ENCODE results near the gene RDM1.
"Not testable (repeated sequence)": the region's sequence is repeated elsewhere in the genome, so short reads cannot be mapped to it uniquely, and the experiment has no call there.

Gene RDM1

DNA sequence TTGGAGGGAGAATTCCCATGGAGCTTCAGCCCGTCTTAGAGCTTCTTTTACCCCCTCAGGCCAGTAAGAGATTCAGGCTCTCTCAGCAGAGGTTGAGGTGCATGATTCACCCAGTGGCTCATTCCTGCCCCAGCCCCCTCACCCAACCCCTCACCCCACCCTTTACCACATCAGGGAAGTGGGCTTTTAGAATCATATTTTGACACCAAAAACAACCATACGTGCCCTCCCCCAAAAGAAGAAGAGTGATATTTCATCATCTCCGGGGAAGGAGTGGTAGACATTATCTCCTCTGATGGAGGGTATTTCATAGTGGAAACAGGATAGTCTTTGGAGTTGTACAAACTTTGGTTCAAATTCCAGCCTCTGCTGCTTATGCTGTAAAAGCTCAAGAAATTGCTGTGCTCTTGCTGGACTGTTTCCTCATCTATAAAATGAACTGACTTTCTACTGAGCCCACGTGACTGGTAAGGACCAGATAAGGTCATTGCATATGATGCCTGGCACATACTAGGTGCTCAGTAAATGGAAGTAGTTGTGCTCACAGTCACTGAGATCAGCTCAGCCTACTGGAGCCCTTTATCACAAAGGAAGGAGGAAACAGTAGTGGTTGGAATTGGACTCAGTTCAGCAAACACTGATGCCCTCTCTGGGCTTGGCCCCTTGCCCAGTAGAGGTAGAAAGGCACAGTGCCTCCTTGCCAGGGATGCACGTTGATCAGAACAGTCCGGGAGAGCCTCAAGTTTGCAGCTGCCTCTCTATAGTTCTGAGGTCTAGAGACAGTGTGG lies 32.1 kb downstream of the RDM1 start:
- H3K4me1 ChIP-seq (ENCODE audit: insufficient read depth, low read length): no peaks in the 10 kb centered on the region
- H3K36me3 ChIP-seq (ENCODE audit: insufficient read depth, low read length): no peaks in the 10 kb centered on the region
- no peak overlapping the region for H3K9ac ChIP-seq (ENCODE audit: low read depth, low read length)
- H3K9me3 ChIP-seq (ENCODE audit: control insufficient read depth, insufficient read depth, low read length): no peaks in the 10 kb centered on the region

DNA sequence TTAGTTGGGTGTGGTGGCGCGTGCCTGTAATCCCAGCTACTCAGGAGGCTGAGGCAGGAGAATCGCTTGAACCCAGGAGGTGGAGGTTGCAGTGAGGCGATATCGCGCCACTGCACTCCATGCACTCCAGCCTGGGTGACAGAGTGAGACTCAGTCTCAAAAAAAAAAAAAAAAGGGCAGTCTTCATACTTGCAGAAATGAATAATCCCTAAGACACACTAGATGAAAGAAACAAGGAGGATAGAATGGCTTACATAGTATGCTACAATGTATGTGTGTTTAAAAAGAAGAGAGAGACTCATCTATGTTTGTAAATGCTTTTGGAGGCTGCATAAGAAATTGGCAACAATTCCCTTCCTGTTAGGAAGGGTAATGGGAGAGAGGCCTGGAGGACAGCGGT lies 32.8 kb downstream of the RDM1 start:
- not testable (repeated sequence) for H3K9me3 ChIP-seq (ENCODE audit: control insufficient read depth, insufficient read depth, low read length); H3K4me1 ChIP-seq (ENCODE audit: insufficient read depth, low read length); H3K36me3 ChIP-seq (ENCODE audit: insufficient read depth, low read length); H3K9ac ChIP-seq (ENCODE audit: low read depth, low read length)

DNA sequence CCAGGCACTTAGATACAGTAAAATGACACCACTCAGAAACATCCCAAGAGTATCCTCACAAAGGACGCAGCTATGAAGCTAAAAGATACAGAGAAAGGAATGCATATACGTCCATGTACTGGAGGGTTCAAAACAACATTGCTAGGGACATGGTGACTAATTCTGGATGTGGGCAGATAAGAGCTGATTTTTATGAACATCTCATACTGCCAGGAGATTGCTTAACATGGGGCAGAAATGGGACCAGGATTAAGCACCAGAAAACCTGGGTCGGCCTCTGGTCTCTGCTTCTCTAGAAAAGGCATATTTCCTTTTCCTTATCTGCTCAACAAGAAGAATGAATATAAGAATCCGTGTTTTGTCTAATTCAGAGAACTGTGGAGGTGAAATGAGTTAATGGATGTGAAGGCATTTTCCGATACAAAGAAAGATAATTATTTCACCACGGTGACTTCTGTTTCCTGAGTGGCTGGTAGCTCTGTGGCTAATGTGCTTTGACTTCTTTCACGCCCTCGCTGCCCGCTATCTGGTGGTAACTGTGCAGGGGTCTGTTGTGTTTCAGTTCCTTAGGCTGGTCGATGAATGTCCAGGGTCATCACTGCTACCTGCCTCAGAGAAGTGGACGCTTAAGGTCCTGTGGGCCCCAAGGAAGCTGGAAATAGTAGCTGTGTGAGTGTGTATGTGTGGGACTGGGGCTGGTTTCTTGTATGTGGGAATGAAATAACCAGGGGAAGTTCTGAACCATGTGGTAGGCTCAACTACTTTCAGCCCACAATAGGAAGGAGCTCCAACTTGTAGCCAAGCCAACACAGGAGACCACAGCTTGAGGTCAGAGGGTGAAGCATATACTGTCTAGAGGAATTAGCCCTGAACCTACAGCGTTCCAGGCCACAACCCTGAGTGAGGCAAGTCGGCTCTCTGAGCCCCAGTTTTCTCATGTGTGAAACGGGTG lies 34.7 kb downstream of the RDM1 start:
- no peaks in the 10 kb centered on the region for H3K9me3 ChIP-seq (ENCODE audit: control insufficient read depth, insufficient read depth, low read length)
- peaks cover 7% of the 10 kb centered on the region; the same call in 1 of the 2 replicates for H3K4me1 ChIP-seq (ENCODE audit: insufficient read depth, low read length)

DNA sequence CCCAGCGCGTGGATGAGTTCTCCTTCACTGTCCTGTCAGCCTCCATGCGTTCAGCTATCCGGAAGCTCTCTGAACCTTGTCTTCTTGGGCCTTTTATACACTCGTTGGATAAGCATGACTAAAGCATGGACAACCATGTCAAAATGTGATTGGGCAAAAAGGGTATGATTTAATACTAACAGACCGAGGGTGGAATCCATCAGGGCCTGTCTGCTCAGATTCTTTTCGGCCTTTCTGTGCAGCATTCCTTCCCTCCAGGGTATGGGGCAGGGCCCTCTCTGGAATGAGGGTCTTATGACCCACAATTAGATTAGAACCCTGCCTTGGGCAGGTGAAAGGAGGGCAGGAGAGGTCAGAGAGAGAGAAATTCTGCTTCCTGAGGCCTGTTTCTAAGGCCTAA lies 36.4 kb downstream of the RDM1 start:
- H3K4me1 ChIP-seq (ENCODE audit: insufficient read depth, low read length): peaks cover 16% of the 10 kb centered on the region
- H3K9me3 ChIP-seq (ENCODE audit: control insufficient read depth, insufficient read depth, low read length): no peaks in the 10 kb centered on the region; the same call in 1 of the 2 replicates
- H3K36me3 ChIP-seq (ENCODE audit: insufficient read depth, low read length): no peaks in the 10 kb centered on the region

More for the DNA sequence above, 34.7 kb downstream of the RDM1 start:
- Histone ChIP-seq H3K36me3 (ENCODE audit: insufficient read depth, low read length) (no peaks in the 10 kb centered on the region), H3K9ac (ENCODE audit: low read depth, low read length) (no peak overlapping the region)

DNA sequence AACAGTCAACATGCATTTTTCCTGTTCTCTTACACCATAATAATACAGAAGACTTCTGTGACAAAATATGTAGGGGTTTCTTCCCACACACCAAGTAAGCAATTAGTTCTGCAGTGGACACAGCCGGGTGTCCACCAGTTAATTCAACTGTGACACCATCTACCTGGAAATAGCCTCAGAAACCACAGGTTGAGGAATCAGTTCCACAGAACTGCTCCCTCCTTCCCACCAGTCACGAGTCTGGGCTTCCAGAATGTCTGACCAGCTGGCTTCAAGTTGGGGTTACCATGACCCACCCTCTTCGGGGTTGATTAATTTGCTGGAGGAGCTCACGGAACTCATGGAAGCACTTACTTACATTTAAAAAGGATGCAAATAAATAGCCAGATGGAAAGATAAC lies 36.8 kb downstream of the RDM1 start:
- Histone ChIP-seq H3K9me3 (ENCODE audit: control insufficient read depth, insufficient read depth, low read length) (no peaks in the 10 kb centered on the region; the same call in 1 of the 2 replicates), H3K9ac (ENCODE audit: low read depth, low read length) (no peak overlapping the region), H3K36me3 (ENCODE audit: insufficient read depth, low read length) (no peaks in the 10 kb centered on the region), H3K4me1 (ENCODE audit: insufficient read depth, low read length) (peaks cover 16% of the 10 kb centered on the region)

More for the DNA sequence above, 36.4 kb downstream of the RDM1 start:
- no peak overlapping the region for H3K9ac ChIP-seq (ENCODE audit: low read depth, low read length)

DNA sequence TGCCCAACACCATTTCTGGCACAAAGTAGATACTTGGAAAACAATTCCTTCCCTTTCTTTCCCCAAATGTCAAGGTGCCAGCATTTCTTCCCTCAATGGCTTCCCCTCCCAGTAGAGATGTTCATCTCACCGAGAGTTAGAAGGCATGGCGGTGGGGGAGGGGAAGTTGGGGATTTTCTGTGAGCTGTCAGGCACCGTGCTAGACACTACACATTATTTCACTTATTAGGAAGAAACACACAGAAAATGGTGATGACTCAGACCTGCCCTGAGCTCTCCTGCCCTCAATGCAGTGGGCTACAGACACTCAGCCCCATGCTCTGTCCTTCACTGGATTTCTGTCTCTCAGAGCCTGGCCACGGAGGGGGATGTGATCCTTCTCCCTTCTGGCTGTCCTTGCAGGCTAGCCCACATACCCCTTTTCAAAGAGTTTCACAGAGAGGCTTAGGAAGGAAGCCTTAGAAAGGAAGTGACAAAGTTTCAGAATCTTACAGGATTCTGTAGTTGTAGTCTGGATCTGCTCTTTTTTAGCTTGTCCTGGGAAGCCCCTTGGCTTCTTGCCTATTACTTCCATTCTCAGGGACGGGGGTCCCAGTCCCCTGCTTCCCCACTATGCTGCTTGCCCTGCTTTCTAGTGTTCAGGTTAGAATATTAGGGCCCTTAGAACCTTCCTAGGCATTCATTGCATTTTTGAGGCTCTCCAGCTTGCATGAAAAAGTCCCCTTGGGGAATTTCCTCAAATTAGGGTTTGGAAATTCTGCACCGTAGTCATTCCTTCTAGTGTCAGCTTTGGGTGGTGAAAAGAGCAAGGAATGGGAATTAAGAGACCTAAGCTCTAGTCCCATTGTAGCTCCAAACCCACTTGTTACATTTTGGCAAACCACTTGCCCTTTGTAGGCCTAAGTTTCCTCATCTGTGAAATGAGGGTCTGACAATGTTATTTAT lies 38.2 kb downstream of the RDM1 start:
- Histone ChIP-seq H3K36me3 (ENCODE audit: insufficient read depth, low read length) (no peaks in the 10 kb centered on the region), H3K4me1 (ENCODE audit: insufficient read depth, low read length) (peaks cover 16% of the 10 kb centered on the region), H3K9ac (ENCODE audit: low read depth, low read length) (no peak overlapping the region)

DNA sequence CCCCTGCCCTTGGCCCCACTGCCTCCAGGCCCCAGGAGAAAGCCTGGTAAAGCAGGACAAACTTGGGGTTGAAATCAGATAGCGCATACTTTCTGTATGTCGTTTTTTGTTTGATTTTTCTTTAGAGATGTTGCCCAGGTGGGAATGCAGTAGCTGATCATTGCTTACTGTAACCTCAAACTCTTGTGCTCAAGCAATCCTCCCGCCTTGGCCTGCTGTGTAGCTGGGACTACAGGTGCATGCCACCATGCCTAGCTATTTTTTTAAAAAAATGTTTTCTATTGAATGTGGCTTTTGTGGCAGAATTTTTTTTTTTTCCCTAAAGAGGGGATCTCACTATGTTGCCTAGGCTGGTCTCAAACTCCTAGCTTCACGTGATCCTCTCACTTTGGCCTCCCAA lies 39.3 kb downstream of the RDM1 start:
- Histone ChIP-seq H3K36me3 (ENCODE audit: insufficient read depth, low read length) (no peaks in the 10 kb centered on the region), H3K4me1 (ENCODE audit: insufficient read depth, low read length) (peaks cover 16% of the 10 kb centered on the region), H3K9me3 (ENCODE audit: control insufficient read depth, insufficient read depth, low read length) (no peaks in the 10 kb centered on the region; the same call in 1 of the 2 replicates), H3K9ac (ENCODE audit: low read depth, low read length) (no peak overlapping the region)

More for the DNA sequence above, 38.2 kb downstream of the RDM1 start:
- no peaks in the 10 kb centered on the region; the same call in 1 of the 2 replicates for H3K9me3 ChIP-seq (ENCODE audit: control insufficient read depth, insufficient read depth, low read length)

DNA sequence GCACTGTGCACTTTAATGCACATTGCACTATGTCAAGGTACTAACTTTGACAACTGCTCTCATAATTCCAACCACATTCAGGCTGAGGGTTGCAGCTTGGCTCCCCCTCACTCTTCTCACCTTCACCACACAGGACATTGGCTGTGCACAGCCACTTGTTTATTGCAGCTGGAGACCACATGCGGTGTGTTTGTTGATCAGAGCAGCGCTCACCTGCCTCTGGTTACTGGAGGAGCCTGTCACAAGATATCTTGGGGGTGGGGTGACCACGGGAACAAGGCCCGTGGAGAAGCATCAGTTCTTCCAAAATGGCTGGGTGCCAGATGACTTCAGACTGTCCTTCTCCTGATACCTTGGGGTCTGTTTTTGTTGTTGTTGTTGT lies 39.8 kb downstream of the RDM1 start:
- no peak overlapping the region for H3K9ac ChIP-seq (ENCODE audit: low read depth, low read length)
- H3K4me1 ChIP-seq (ENCODE audit: insufficient read depth, low read length): peaks cover 16% of the 10 kb centered on the region
- H3K36me3 ChIP-seq (ENCODE audit: insufficient read depth, low read length): no peaks in the 10 kb centered on the region
- no peaks in the 10 kb centered on the region; the same call in 1 of the 2 replicates for H3K9me3 ChIP-seq (ENCODE audit: control insufficient read depth, insufficient read depth, low read length)

DNA sequence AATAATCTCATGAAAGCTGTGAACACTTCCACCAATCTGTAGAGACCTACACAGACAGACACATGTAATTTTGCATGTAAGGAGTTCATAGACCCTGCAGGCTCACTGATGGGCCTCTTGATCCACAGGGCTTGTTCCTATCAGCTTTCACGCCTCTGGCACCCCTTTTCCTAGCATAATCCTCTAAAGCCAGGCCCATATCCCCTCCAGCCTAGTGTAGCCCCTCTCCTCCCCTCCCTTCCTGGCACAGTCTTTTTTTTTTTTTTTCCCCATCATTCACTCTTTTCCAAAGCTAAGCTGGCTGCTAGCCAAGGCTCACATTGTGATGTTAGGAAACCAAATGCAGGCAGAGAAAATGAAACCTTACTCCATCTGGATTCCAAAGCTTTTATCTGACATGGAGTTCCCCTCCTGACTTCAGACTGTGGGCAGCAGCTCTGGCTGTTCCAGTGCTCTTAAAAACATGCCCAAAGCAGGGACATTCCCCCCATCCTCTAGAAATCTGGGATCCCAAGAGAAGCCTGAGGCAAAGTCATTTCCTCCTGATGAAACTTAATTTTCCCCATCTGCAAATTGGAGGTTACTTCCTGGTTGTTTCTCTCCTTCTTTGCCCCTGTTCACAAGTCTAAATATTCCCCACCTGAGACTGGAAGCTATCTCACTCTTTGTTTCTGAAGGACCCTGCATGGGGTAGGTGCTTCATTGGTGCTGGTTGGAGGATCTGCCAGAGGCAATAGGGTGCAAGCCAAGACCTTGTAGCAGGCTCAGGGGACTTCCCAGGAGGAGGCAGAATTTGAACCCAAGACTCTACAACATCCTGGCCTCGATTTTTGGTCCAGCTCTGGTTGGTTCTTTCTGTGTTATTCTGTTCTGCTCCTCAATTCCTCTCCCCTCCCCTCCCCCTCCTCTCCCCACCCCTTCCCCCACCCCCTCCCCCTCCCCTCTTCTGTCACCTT lies 40.5 kb downstream of the RDM1 start:
- H3K36me3 ChIP-seq (ENCODE audit: insufficient read depth, low read length): no peaks in the 10 kb centered on the region
- H3K4me1 ChIP-seq (ENCODE audit: insufficient read depth, low read length): peaks cover 16% of the 10 kb centered on the region
- no peak overlapping the region for H3K9ac ChIP-seq (ENCODE audit: low read depth, low read length)
- H3K9me3 ChIP-seq (ENCODE audit: control insufficient read depth, insufficient read depth, low read length): no peaks in the 10 kb centered on the region; the same call in 1 of the 2 replicates

DNA sequence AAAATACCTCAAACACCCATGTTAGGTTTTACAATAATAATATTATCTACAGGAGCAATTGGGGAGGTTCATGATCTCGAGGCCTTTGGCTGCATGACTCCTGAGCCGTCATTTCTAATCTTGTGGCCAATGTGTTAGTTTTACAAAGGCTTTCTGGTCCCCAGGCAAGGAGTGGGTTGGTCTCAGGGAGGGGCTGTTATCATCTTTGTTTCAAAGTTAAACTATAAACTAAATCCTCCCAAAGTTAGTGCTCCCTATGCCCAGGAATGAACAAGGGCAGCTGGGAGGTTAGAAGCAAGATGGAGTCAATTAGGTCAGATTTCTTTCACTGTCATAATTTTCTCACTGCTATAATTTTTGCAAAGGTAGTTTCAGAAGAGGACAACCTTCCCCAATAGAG lies 41.3 kb downstream of the RDM1 start:
- no peaks in the 10 kb centered on the region for H3K36me3 ChIP-seq (ENCODE audit: insufficient read depth, low read length)
- H3K4me1 ChIP-seq (ENCODE audit: insufficient read depth, low read length): peaks cover 16% of the 10 kb centered on the region
- H3K9ac ChIP-seq (ENCODE audit: low read depth, low read length): no peak overlapping the region
- H3K9me3 ChIP-seq (ENCODE audit: control insufficient read depth, insufficient read depth, low read length): no peaks in the 10 kb centered on the region; the same call in 1 of the 2 replicates

DNA sequence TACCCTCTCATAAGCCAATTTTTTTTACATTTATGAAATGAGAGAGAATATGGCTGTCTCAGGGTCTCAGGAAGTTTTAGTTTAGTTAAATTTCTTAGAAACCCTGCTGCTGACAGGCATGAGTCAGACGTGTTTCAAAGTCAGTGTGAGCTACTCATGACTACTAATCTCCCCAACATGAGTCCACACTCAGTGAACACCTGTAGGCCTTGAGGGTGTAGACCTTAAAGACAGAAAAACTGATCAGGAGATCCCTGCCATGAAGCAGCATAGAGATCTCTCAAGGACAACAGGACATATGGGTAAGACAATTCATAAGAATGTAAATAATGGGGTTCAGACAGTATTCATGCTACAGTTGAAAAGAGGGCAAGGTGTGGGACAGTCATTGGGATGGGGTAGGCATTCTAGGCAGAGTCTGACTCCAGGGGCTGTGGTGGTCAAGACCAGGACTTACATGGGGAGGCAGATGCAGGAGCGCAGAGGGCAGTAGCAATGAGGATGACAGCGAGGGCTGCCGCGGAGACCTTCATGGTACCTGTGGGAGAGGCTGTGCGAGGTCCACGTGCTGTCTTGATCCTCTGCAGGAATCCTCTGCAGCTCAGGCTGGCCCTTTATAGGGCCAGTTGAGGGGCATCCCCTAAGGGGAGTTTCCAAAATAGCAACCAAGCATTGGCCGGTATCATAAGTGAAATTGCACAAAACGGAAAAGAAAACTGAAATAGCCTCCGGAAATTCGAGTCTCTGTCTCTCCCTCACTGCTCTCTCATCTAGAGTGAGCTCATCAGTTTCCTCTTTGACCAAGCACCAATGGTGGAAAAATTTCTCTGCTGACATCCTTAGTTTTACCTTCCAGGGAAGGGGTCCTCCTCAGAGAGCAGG lies 50.6 kb downstream of the RDM1 start, which contains the start of gene CCL5:
CCL5 (minus strand) TSS at position 588 of the 882 bp plus-strand sequence.
- H3K9ac ChIP-seq (ENCODE audit: low read depth, low read length): no peak within 1 kb of the TSS
- H3K4me1 ChIP-seq (ENCODE audit: insufficient read depth, low read length): 0 out of 2 replicates have a peak, but pooled peaks cover 5% of the 10 kb centered on the region
- no peaks in the 10 kb centered on the region for H3K9me3 ChIP-seq (ENCODE audit: control insufficient read depth, insufficient read depth, low read length)
- H3K36me3 ChIP-seq (ENCODE audit: insufficient read depth, low read length): no peaks in the 10 kb centered on the region

DNA sequence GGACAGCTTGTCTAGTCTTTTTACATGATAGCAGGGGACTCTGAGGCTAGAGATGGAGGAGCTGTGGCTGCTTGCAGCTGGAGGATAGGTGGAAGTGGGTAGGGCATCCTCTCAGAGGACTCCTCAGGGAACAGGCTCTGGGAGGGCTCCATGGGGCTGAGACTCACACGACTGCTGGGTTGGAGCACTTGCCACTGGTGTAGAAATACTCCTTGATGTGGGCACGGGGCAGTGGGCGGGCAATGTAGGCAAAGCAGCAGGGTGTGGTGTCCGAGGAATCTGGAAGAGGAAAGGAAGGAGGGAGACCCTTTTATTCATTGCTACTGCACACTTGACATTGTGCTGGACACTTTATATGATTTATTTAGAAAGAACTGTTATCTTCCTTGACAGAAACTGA lies 52.2 kb downstream of the RDM1 start:
- no peak overlapping the region for H3K9ac ChIP-seq (ENCODE audit: low read depth, low read length)
- H3K36me3 ChIP-seq (ENCODE audit: insufficient read depth, low read length): no peaks in the 10 kb centered on the region
- 0 out of 2 replicates have a peak, but pooled peaks cover 5% of the 10 kb centered on the region for H3K4me1 ChIP-seq (ENCODE audit: insufficient read depth, low read length)
- H3K9me3 ChIP-seq (ENCODE audit: control insufficient read depth, insufficient read depth, low read length): no peaks in the 10 kb centered on the region
